Measurements from ENCODE around the gene ELN. TPM values are rescaled to one million over a fixed set of nuclear protein-coding genes. Genes with fewer than 3 reads are reported as not detected.

ELN gene
- total RNA-seq, 2 donors from 2014 or later = 1,484 to 3,836 TPM

GRCh38 chr7:74097937-74098614, 70.1 kb downstream of the ELN start:
- H3K27ac ChIP-seq = no peak overlapping the region
- H3K9me3 ChIP-seq = no peaks in the 10 kb centered on the region
- no peak for TF ChIP-seq CTCF (IDR thresholded peaks at IDR 0.05)
- DNase-seq (ENCODE audit: low spot score) (no peak), ATAC-seq (ENCODE audit: insufficient number of reproducible peaks, low FRiP score, low read depth) (no peak)
- H3K27me3 ChIP-seq (replicated peaks; ENCODE audit: insufficient read depth) = no peaks in the 10 kb centered on the region
- H3K4me3 ChIP-seq = no peak overlapping the region
- H3K36me3 ChIP-seq = peaks cover 8% of the 10 kb centered on the region
- peaks cover 9 to 21% of the 10 kb centered on the region in 2 donors for H3K4me1 ChIP-seq (ENCODE audit: control insufficient read depth in 1 of 2, low read depth in 2 of 2)

GRCh38 chr7:74099031-74099430, 71.1 kb downstream of the ELN start:
- no peaks in the 10 kb centered on the region for H3K27me3 ChIP-seq (replicated peaks; ENCODE audit: insufficient read depth)
- ATAC-seq (ENCODE audit: insufficient number of reproducible peaks, low FRiP score, low read depth) = no peak
- H3K36me3 ChIP-seq = peaks cover 8% of the 10 kb centered on the region
- H3K4me1 ChIP-seq (ENCODE audit: control insufficient read depth in 1 of 2, low read depth in 2 of 2) = peaks cover 0 to 11% of the 10 kb centered on the region in 2 donors
- H3K4me3 ChIP-seq = no peak overlapping the region
- no peak for DNase-seq (ENCODE audit: low spot score)
- H3K27ac ChIP-seq = no peak overlapping the region
- no peak for TF ChIP-seq CTCF (IDR thresholded peaks at IDR 0.05)
- H3K9me3 ChIP-seq = no peaks in the 10 kb centered on the region

- Histone ChIP-seq H3K27me3 (replicated peaks; ENCODE audit: insufficient read depth) (no peaks in the 10 kb centered on the region), H3K36me3 (peaks cover 11% of the 10 kb centered on the region), H3K27ac (no peak overlapping the region), H3K9me3 (no peaks in the 10 kb centered on the region), H3K4me1 (ENCODE audit: control insufficient read depth in 1 of 2, low read depth in 2 of 2) (no peaks in the 10 kb centered on the region), H3K4me3 (no peak overlapping the region)
- TF ChIP-seq CTCF (IDR thresholded peaks at IDR 0.05) = no peak
- no peak for ATAC-seq (ENCODE audit: insufficient number of reproducible peaks, low FRiP score, low read depth)
- DNase-seq (ENCODE audit: low spot score) = no peak
Measured at GRCh38 chr7:74101061-74101681, 73.2 kb downstream of the ELN start.

- peaks cover 20% of the 10 kb centered on the region for H3K36me3 ChIP-seq
- H3K27me3 ChIP-seq (replicated peaks; ENCODE audit: insufficient read depth) = no peaks in the 10 kb centered on the region
- DNase-seq (ENCODE audit: low spot score) (no peak), ATAC-seq (ENCODE audit: insufficient number of reproducible peaks, low FRiP score, low read depth) (no peak)
- TF ChIP-seq CTCF (IDR thresholded peaks at IDR 0.05) = no peak
- no peak overlapping the region for H3K27ac ChIP-seq
- no peak overlapping the region for H3K4me3 ChIP-seq
- H3K9me3 ChIP-seq = no peaks in the 10 kb centered on the region
- H3K4me1 ChIP-seq (ENCODE audit: control insufficient read depth in 1 of 2, low read depth in 2 of 2) = no peaks in the 10 kb centered on the region
Measured at GRCh38 chr7:74103219-74103772, 75.3 kb downstream of the ELN start.

GRCh38 chr7:74104702-74105101, 76.7 kb downstream of the ELN start:
- no peaks in the 10 kb centered on the region for H3K4me1 ChIP-seq (ENCODE audit: control insufficient read depth in 1 of 2, low read depth in 2 of 2)
- no peaks in the 10 kb centered on the region for H3K9me3 ChIP-seq
- TF ChIP-seq CTCF (IDR thresholded peaks at IDR 0.05) = no peak
- ATAC-seq (ENCODE audit: insufficient number of reproducible peaks, low FRiP score, low read depth) (no peak), DNase-seq (ENCODE audit: low spot score) (no peak)
- H3K27me3 ChIP-seq (replicated peaks; ENCODE audit: insufficient read depth) = no peaks in the 10 kb centered on the region
- H3K4me3 ChIP-seq = no peak overlapping the region
- no peak overlapping the region for H3K27ac ChIP-seq
- peaks cover 28% of the 10 kb centered on the region for H3K36me3 ChIP-seq

Data from thoracic aorta (tissue), 2 donors.